NCI-H82 treated with DMSO at 0.1 percent for 48 hours (cell line): Measurements from ENCODE around the gene MYLK4.
A peak's percentile ranks its signal among the peaks of the same experiment; 100 is the strongest.

Experiments used
- DNase-seq: peaks from one replicate; lab custom pipeline; 2025; ENCODE audit not compliant: unreplicated experiment; lab: John Stamatoyannopoulos, UW

MYLK4 gene

DNA sequence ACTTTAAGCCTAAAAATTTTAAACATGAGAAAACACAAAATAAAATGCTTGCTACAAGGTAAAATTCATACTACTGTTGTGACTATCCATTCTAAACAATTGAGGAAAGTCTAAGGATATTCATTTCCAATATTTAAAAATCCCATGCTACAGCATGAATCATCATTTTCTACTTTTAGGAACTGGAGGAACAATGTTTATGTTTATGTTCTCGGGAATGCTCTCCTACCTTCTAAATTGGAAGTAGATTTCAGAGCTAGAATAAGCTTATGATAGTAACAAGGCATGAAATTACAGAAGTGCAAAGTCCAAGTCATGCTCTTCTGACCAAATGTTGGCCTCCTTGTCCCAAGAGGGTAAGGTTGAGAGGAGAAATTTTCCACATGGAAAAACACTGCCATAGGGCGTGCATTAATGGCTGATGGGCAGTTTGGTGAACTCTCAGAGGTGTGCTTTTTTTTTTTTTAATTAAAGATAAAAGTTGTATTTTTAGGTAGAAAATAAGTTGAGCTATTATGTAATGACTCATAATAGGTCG, 6.0 kb upstream of the MYLK4 start:
- no peak for DNase-seq

DNA sequence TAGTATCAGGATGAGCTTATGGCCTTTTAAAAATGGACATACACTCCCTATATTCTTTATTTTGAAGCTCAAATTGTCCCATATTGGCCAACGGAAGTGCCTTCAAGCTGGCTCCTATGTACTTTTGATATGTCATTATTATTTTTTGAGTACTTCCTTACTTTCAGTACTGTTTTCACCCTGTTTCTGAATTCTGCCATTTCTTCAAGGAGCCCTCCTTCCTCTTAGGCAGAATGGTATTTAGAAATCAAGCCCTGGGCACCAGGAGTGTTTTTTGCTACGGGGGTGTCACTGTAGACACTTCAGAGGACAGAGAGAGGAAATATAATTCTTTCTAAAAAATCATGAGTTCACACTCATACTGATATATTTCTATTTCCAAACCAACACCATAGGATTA, 5.5 kb upstream of the MYLK4 start:
- DNase-seq: no peak

DNA sequence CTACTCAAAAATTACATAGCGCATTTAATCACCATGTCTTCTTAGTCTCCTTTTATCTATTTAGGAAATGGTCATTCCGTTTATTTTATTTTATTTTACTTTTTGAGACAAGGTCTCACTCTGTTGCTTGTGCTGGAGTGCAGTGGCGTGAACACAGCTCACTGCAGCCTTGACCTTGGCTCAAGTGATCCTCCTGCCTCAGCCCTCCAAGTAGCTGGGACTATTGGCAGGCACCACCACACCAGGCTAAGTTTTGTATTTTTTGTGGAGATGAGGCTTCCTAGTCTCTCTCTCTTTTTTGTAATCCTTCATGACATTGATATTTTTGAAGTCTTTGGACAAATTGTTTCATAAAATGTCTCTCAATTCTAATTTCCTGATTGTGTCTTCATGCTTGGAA, 4.7 kb upstream of the MYLK4 start:
- no peak for DNase-seq

DNA sequence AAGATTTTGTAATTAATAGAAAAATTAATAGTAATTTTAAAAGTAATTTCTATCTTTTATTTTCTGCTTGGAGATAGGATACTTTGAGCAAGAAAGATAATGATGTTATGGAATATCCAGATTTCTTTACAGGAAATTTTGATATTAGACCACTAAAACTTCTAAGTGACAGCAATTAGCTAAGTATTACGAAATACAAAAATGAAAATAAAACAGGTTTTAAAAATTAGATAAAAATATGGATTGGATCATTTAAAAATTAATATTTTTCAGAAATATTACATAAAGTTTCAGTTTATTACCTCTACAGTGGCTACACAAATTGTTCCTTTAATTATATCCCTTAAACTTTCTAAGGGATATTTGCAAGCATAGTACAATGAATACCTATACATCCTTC, 4.2 kb upstream of the MYLK4 start:
- no peak for DNase-seq

DNA sequence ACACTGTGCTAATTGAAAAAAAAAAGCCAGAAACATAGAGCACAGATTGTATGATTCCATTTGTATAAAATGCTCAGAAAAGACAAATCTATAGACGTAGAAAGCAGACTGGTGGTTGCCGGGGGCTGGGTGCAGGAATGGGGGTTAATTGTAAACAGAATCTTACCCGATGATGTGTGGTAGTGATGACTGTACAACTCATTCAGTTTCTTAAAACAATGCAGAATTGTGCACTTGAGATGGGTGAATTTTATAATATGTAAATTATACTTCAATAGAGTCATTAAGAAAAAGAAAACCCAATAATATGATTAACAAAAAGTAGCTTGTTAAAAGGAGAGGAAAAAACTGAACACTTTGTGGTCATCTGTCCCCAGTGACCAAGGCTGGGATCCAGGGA, 3.7 kb upstream of the MYLK4 start:
- DNase-seq: no peak

DNA sequence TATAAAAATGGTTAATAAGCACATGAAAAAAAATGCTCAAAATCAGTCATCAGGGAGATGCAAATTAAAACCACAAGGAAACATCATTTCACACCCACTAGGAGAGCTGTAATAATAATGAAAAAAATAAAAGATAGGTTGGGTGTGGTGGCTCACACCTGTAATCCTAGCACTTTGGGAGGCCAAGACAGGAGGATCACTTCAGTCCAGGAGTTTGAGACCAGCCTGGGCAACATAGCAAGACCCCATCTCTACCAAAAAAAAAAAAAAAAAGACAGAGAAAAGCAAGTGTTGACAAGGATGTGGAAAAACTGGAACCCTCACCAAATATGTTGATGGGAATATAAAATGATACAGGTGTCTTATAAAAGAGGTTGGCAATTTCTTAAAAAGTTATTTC, 3.0 kb upstream of the MYLK4 start:
- DNase-seq: no peak

DNA sequence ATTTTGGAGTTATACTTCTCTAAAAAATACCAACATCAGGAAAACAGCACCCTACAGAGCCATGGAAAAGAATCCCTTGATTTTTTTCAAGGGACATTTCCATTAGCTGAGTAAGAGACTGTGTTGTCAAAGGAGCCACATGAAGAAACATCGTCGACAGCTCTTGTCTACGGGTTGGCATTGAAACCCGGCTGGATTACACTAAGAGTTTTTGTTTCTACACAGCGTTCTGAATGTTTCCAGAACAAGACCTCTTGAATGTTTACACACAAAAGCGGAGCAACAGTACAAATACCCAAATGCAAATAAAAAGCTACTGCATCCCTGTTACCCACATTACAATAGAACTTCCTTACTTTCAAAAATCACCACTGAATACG, 2.4 kb upstream of the MYLK4 start:
- no peak for DNase-seq

DNA sequence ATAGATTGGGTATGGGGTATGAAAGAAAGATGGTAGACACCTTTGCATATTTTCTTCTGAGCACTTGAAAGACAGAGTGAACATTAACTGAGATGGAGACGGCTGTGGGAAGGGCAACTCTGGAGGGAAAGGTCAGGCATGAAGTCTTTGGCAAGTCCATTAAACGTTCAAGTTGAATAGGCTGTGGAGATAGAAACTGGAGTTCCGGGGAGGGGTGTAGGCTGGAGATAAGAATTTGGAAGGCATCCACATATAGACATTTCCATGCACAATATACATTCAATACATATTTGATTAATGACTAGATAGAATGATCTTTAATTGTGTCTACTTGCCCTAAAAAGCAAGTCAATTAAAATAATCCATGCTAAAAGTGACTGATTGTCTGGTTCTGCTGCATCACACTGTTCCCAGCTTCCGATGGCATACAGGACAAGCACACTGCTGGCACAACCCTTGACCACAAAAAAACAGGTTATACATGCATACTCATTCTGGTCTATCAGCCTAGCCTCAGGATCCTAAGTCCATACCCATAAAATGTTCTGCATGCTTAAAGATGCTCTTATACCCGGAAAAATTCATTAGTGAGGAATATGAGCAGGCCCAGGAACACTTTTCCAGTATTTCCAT, 1.9 kb upstream of the MYLK4 start:
- DNase-seq: no peak

DNA sequence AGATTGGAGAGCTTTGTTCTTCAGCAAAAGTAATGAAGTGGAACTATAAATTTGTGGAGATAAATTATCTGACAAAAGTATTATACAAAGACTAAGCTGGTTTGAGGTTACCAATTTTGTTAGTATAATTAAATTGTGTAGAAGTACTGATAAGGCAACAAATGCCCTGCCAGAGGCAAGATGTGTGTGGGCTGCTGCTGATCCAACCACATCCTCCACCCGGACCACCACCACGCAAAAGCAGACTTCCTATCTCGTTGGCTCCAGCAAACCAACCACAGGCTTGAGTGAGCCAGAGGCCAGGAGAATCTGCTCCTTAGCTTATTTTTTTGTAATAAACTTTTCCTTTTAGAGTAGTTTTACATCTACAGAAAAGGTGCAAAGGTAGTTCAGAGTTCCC, 1.1 kb upstream of the MYLK4 start:
- no peak for DNase-seq

DNA sequence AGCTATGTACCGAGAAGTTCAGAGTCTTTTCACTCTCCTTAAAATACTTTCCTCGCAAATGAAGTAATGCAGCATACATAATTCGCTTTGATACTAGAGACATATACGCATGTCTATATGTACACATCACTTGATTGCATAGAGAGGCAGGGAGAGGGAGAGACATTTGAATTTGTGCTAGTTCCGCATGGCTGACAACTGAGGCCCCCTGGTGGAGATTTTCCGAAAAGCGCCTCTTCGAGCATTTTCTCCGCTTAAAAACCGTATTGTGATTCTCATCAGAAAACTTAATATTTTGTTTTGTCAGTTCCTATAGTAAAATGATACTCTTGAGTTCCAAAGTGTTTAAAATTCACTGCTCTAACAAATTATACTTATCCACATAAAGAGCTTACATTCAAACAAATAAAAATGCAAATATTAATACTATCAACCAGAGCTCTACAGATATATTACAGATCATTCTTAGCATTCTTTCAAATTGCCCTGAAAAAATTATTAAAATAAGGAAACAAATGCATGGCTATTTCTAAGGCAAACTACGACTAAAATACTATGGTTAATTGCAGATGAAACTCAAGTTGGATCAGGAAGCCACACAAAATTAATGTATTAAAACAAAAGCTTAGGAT, 637 bp downstream of the MYLK4 start:
- peak; percentile 33 for DNase-seq

DNA sequence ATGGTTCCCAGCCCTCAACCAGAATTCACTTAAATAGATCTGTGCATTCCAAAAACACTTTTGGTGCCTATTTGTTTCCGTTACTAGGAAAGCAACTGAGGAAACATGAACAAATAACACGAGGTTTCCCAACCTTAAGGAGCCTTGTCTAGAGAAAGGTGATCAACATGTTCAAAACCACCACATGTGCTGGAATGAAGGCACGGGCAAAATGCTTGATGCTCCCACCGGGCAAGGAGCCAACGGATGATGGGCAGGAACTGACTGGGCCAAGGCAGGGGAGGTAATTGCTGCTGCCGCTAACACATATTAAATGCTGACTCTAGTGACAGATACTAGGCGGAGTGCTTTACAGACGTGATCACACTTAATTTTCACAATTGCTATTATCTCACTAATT, 2.5 kb downstream of the MYLK4 start:
- DNase-seq: no peak

DNA sequence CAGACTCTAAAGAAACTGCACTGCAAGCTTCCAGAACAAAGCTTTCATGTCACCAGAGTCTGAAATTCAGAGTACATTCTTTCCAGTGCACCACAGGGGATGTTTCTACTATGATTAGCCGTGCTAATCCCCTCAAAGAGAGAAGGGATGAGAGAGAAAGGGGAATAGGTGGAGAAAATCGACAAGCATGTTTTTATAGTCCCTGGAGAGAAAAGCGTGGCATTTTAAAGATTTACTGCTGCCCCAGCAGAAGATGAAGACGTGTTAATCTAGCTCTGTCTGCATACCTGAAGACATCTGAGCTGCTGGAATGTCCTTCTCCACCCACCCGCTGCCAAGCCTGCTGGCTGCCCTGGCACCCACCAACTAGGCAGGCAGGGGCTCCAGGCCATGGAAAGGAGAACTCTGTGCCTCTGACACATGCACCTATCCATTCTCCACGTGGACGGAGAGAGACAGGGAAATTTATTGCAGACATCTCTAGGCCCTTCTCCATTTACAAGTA, 4.1 kb downstream of the MYLK4 start:
- DNase-seq: peak; percentile 2

DNA sequence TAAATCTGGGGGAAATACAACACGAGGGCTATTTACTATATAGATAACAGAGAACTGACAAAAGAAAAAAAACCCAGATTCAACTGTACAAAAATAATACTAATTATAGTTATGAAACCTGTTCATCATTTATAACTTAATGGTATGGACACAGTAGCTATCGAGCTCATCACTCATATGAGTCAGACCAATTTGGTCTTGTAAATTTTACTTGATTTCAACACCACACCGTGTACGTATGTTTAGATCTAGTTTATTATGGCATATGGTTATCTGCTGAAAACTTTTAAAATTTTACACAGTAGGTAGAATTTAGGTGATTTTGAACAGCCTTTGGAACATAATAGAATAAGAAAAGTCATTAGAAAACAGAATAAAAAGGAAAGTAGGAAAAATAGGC, 5.5 kb downstream of the MYLK4 start:
- no peak for DNase-seq

DNA sequence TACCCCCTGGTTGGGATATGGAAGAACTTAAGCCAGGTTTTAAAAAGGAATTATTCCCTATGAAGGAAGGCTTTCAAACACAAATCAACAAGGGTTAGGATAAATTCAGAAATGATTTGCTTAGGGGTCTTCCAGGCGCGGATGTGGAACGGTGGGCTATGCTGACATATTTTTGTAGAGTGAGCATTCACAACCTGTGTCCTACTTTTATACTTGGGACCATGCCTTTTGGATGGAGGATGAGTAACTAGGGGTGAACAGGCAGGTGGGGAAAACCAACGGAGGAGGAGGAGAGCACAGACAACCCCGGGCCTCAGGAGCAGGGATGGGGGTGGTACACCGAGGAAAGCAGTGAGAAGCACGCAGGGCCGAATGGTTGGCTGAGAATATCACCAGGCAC, 5.9 kb downstream of the MYLK4 start:
- no peak for DNase-seq

DNA sequence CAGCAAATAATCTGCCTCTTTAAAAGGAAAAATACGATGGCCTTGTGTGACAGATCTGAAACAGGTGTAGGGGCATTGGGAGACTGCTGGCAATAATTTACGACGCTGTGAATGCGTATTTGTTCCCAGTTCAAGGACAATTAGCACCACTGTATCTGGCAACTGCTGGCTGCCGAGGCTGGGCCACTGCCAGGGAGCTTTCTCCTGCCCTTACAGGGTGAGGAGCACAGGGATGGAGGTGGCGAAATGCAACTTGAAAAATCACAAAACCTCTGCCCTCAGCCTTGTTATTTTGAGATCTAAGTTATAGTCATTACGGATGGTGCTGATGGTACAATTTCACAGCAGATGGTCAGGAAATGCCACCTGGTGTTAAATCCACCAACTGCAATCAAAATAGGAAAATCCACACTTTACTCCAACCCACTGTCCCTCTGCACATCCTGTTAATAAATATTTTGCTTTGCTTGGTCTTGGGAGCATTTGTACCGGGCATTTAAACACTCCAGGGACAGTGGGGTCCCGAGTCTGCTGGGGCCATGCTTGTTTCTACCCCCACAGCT, 6.4 kb downstream of the MYLK4 start:
- no peak for DNase-seq

DNA sequence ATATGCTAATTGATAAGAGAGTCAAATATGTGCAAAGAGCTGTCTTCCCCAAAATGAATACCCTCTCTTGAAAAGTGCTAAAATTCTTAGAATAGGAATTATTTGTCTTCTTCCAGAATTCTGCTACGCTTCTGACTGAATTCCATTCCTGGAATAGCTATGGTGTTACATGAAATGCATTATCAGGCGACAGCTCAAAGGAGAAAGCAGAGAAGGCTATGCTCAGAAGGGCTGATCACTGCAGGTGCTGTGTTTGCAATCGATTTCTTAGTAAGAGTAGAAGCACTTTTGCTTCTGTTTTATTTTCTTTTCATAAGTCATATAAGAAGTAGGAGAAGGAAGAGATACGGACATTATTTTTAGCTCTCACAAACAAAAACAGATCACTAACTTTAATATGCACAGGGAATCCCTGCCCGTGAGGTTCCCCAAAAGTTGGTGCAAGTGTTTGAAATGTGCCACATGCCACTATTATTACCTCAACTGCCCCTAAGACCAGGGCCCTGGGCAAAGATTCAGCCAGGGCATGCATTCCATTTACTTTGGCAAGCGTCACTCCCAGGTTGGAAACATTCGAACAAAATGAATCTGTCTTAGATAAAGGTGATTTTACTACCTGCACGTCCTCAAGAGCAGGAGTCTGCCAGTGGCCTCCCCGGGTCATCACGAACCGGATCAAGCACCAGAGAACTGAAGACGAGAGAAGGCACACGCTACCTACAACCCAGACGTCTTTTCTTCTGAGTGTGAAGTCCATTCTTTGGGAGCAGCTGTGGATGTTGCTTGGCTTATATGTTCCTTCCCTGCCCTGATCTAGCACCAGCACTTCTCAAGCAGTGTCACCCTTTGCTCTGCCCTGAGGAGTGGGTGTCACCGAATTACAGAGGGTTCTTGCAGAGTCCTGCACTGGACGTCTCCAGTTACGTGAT, 7.2 kb downstream of the MYLK4 start:
- no peak for DNase-seq

DNA sequence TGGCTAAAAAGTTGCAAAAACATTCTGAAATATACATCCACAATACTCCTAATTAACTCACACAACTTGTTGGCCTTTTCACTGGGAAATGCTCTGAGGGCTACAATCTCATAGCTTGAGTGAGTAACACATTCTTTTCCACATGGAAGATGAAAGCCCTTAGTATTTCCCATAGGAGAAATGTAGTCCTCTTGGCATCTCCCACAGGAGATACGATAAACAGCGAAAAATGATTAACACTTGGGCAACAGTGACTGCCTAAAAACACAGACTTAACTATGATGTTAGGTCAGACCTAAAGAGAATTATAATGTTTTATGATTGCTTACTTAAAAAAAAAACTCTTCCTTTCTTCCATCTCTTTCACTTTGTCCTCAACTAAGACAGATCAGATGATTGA, 9.0 kb downstream of the MYLK4 start:
- no peak for DNase-seq

DNA sequence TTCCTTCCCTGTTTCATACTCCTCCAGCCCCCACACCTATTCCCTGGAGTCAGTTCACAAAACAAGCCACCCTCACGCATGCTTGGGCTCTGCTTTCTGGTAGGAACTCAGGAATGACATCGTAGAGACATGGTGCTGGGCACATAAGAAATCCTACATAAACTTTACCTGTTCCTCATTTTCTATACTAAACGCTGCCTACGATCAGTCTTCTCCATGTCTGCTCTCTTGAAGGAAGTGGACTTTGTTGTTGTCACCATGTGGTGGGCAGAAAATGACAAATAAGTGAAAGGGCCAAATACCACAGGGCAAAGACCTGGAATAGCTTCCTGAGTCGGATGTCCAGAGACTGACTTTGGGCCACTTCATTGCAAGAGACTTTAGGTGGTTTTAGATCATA, 10.1 kb downstream of the MYLK4 start:
- DNase-seq: no peak

DNA sequence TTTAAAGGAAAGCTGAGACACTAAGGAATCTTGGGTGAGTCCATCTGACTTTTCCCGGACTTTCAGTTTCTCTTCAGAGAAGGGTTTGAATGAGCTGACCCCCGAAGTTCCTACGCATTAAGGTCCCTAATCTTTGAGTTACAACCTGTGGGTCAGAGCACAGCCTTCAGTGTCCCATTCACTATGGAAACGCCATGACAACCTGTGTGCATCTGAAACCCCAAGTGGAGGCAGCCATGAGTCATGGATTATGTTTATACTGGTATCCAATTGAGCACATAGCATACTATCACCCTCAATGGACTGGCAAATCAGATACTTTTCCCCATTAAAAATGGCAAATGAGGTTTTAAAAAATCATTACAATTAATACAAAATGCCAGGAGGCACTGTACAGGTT, 11.4 kb downstream of the MYLK4 start:
- no peak for DNase-seq

DNA sequence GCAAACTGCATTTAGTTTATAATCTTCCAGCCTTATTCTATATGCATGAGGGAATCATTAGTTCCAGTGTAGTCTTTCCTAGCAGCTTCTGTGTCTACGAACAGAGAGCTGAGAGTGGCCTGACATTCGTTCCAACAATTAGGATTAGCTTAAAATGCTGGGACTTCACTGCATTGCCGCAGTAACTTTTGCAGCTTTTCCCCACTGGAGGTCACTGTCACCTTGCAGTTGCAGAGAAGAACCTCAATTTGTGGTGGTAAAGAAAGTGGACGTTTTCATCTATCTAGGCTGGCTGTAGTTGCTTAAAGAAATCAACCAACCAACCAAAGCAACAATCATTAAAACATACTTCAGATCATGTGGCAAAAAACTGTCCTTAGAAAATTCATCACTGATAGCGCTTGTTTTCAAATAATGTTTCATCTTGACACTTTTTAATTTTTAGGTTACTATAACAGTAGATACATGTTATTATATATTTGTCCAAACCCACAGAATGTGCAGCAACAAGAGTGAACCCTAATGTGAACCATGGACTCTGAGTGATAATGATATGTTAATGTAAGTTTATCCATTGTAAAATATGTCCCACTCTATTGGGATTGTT, 12.2 kb downstream of the MYLK4 start:
- peak; percentile 15 for DNase-seq

DNA sequence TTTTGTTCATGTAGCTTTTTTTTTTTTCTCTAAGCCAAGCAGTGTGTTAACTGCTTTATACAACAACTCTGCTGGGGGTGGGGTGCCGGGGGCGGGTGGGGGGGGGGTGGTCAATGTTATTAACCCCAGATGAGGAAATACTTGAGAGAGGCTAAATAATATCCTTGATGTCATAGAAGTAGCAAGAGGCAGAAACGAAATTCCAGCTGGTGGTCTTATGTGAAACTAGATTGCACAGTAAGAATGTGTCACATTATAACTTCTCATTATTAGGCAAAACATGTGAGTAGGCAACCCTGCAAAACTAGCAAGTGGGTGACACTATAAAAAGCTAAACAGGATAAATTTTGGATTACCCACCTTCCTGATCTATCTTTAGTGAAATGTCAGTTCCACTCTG, 12.8 kb downstream of the MYLK4 start:
- no peak for DNase-seq
